Measurements from ENCODE around the gene FOXF1. TPM values are rescaled to one million over a fixed set of nuclear protein-coding genes. Genes with fewer than 3 reads are reported as not detected.

Gene FOXF1
- total and polyA plus RNA-seq, 2 experiments from 2014 or later: 1.5 to 4.2 TPM

- no peaks in the 10 kb centered on the region; the same call in 1 of the 2 replicates for H3K36me3 ChIP-seq (ENCODE audit: low read depth)
- H3K9me3 ChIP-seq (ENCODE audit: low read depth): no peaks in the 10 kb centered on the region
- in situ Hi-C loops (cut with MboI): no loop called here
- peaks cover 10% of the 10 kb centered on the region for H3K4me1 ChIP-seq (ENCODE audit: insufficient read depth)
- H4K20me1 ChIP-seq (ENCODE audit: insufficient read depth): no peaks in the 10 kb centered on the region
- H3K79me2 ChIP-seq (ENCODE audit: insufficient read depth): peaks cover 16% of the 10 kb centered on the region
- no peak overlapping the region for H3K9ac ChIP-seq
- 97% methylated on average over 18 to 21 of the region's 22 CpGs for WGBS, 2 experiments (ENCODE audit: low coverage in 1 of 2, low lambda C conversion rate in 2 of 2, missing lambda C conversion rate in 2 of 2)
- H3K4me3 ChIP-seq: no peak overlapping the region
- TF ChIP-seq EZH2 (IDR thresholded peaks at IDR 0.05; ENCODE audit: insufficient read depth, poor library complexity, severe bottlenecking) (no peak), EZH2phosphoT487 (IDR thresholded peaks at IDR 0.05; ENCODE audit: insufficient read depth, low read depth) (no peak)
- no peaks in the 10 kb centered on the region for H3K9me2 ChIP-seq (ENCODE audit: insufficient read depth)
- no peak overlapping the region for H2AFZ ChIP-seq
- peaks cover 5% of the 10 kb centered on the region; the same call in 1 of the 2 replicates for H3F3A ChIP-seq (ENCODE audit: insufficient read depth)
- H3K27me3 ChIP-seq (replicated peaks; ENCODE audit: insufficient read depth): 0 out of 2 replicates have a peak, but pooled peaks cover 7% of the 10 kb centered on the region
- no peak for DNase-seq
- H3K4me2 ChIP-seq (ENCODE audit: unreplicated experiment): no peak overlapping the region
- no peak overlapping the region for H3K27ac ChIP-seq
Observed at GRCh38 chr16:86553356-86553755, 43.0 kb downstream of the FOXF1 start.

- Histone ChIP-seq H3K36me3 (ENCODE audit: low read depth) (no peaks in the 10 kb centered on the region), H3F3A (ENCODE audit: insufficient read depth) (peaks cover 5% of the 10 kb centered on the region; the same call in 1 of the 2 replicates), H3K4me1 (ENCODE audit: insufficient read depth) (peaks cover 10% of the 10 kb centered on the region), H3K4me2 (ENCODE audit: unreplicated experiment) (peak overlapping the region; percentile 92), H3K27me3 (replicated peaks; ENCODE audit: insufficient read depth) (0 out of 2 replicates have a peak, but pooled peaks cover 8% of the 10 kb centered on the region), H3K9ac (peak overlapping the region; percentile 95), H2AFZ (peak overlapping the region; percentile 95), H3K27ac (peak overlapping the region; percentile 55), H4K20me1 (ENCODE audit: insufficient read depth) (no peaks in the 10 kb centered on the region), H3K4me3 (peak overlapping the region; percentile 90), H3K9me2 (ENCODE audit: insufficient read depth) (no peaks in the 10 kb centered on the region), H3K79me2 (ENCODE audit: insufficient read depth) (peaks cover 16% of the 10 kb centered on the region), H3K9me3 (ENCODE audit: low read depth) (no peaks in the 10 kb centered on the region)
- no peak for DNase-seq
- TF ChIP-seq EZH2 (IDR thresholded peaks at IDR 0.05; ENCODE audit: insufficient read depth, poor library complexity, severe bottlenecking) (no peak), EZH2phosphoT487 (IDR thresholded peaks at IDR 0.05; ENCODE audit: insufficient read depth, low read depth) (no peak)
- in situ Hi-C loops (cut with MboI): no loop called here
- 3 to 7% methylated on average over 10 of the region's 10 CpGs for WGBS, 2 experiments (ENCODE audit: low coverage in 1 of 2, low lambda C conversion rate in 2 of 2, missing lambda C conversion rate in 2 of 2)
Observed at GRCh38 chr16:86554599-86554916, 44.2 kb downstream of the FOXF1 start.

- H3F3A ChIP-seq (ENCODE audit: insufficient read depth): peaks cover 5% of the 10 kb centered on the region; the same call in 1 of the 2 replicates
- H3K9me2 ChIP-seq (ENCODE audit: insufficient read depth): no peaks in the 10 kb centered on the region
- H3K4me1 ChIP-seq (ENCODE audit: insufficient read depth): peaks cover 10% of the 10 kb centered on the region
- WGBS, 2 experiments (ENCODE audit: low coverage in 1 of 2, low lambda C conversion rate in 2 of 2, missing lambda C conversion rate in 2 of 2): 4% methylated on average over 56 to 67 of the region's 70 CpGs
- 0 out of 2 replicates have a peak, but pooled peaks cover 8% of the 10 kb centered on the region for H3K27me3 ChIP-seq (replicated peaks; ENCODE audit: insufficient read depth)
- peaks cover 16% of the 10 kb centered on the region for H3K79me2 ChIP-seq (ENCODE audit: insufficient read depth)
- H3K36me3 ChIP-seq (ENCODE audit: low read depth): no peaks in the 10 kb centered on the region
- peak within 1 kb of the TSS; percentile 95 for H3K9ac ChIP-seq
- H3K9me3 ChIP-seq (ENCODE audit: low read depth): no peaks in the 10 kb centered on the region
- TF ChIP-seq EZH2 (IDR thresholded peaks at IDR 0.05; ENCODE audit: insufficient read depth, poor library complexity, severe bottlenecking) (no peak), EZH2phosphoT487 (IDR thresholded peaks at IDR 0.05; ENCODE audit: insufficient read depth, low read depth) (no peak)
- H4K20me1 ChIP-seq (ENCODE audit: insufficient read depth): no peaks in the 10 kb centered on the region
- DNase-seq: peak; percentile 95
- in situ Hi-C loops (cut with MboI): no loop called here
- H2AFZ ChIP-seq: peak within 1 kb of the TSS; percentile 95
- H3K4me3 ChIP-seq: peak within 1 kb of the TSS; percentile 90
- H3K4me2 ChIP-seq (ENCODE audit: unreplicated experiment): peak within 1 kb of the TSS; percentile 92
- peak within 1 kb of the TSS; percentile 55 for H3K27ac ChIP-seq
Observed at GRCh38 chr16:86554917-86555703, 44.8 kb downstream of the FOXF1 start, which contains the start of gene MTHFSD. Gene MTHFSD (minus strand): TSS chr16:86555235. CDS start chr16:86555184, 51 bp downstream.

- no peaks in the 10 kb centered on the region for H3K9me3 ChIP-seq (ENCODE audit: low read depth)
- peak overlapping the region; percentile 90 for H3K4me3 ChIP-seq
- TF ChIP-seq EZH2phosphoT487 (IDR thresholded peaks at IDR 0.05; ENCODE audit: insufficient read depth, low read depth) (no peak), EZH2 (IDR thresholded peaks at IDR 0.05; ENCODE audit: insufficient read depth, poor library complexity, severe bottlenecking) (no peak)
- 10 to 11% methylated on average over 17 of the region's 17 CpGs for WGBS, 2 experiments (ENCODE audit: low coverage in 1 of 2, low lambda C conversion rate in 2 of 2, missing lambda C conversion rate in 2 of 2)
- peak overlapping the region; percentile 95 for H2AFZ ChIP-seq
- no peaks in the 10 kb centered on the region for H4K20me1 ChIP-seq (ENCODE audit: insufficient read depth)
- H3K27ac ChIP-seq: peak overlapping the region; percentile 55; the same call in 1 of the 2 replicates
- peaks cover 10% of the 10 kb centered on the region for H3K4me1 ChIP-seq (ENCODE audit: insufficient read depth)
- peak; percentile 49 for DNase-seq
- H3K36me3 ChIP-seq (ENCODE audit: low read depth): no peaks in the 10 kb centered on the region
- H3F3A ChIP-seq (ENCODE audit: insufficient read depth): peaks cover 5% of the 10 kb centered on the region; the same call in 1 of the 2 replicates
- H3K79me2 ChIP-seq (ENCODE audit: insufficient read depth): peaks cover 16% of the 10 kb centered on the region
- no peaks in the 10 kb centered on the region for H3K9me2 ChIP-seq (ENCODE audit: insufficient read depth)
- H3K9ac ChIP-seq: peak overlapping the region; percentile 95
- H3K27me3 ChIP-seq (replicated peaks; ENCODE audit: insufficient read depth): 0 out of 2 replicates have a peak, but pooled peaks cover 8% of the 10 kb centered on the region
- in situ Hi-C loops (cut with MboI): no loop called here
- H3K4me2 ChIP-seq (ENCODE audit: unreplicated experiment): peak overlapping the region; percentile 92
Observed at GRCh38 chr16:86555704-86556075, 45.4 kb downstream of the FOXF1 start.
